ENCODE results near the gene FARP1. TPM values are rescaled to one million over a fixed set of nuclear protein-coding genes. Genes with fewer than 3 reads are reported as not detected.

Gene FARP1
- total and polyA plus RNA-seq, 2 of the 13 experiments (the other 11 are each of a cell fraction or from before 2014, with no cell fraction given), result 70.6 to 126 TPM

- no peak for TF ChIP-seq KAT7 (CRISPR knock-in tag; IDR thresholded peaks at IDR 0.05; ENCODE audit: borderline replicate concordance)
- no peak for TF ChIP-seq HOXD1 (CRISPR knock-in tag; IDR thresholded peaks at IDR 0.05)
- TF ChIP-seq MEIS2 (CRISPR knock-in tag; IDR thresholded peaks at IDR 0.05), result no peak
- TF ChIP-seq ZNF501 (CRISPR knock-in tag; IDR thresholded peaks at IDR 0.05), result no peak
- TF ChIP-seq ZNF12 (CRISPR knock-in tag; IDR thresholded peaks at IDR 0.05), result no peak
- TF ChIP-seq ZNF556 (CRISPR knock-in tag; IDR thresholded peaks at IDR 0.05; ENCODE audit: borderline replicate concordance), result peak; percentile 65; the same call in 1 of the 2 replicates
- TF ChIP-seq NBN (conservative IDR thresholded peaks at IDR 0.05), result no peak
- no peak for TF ChIP-seq ZNF782 (CRISPR knock-in tag; IDR thresholded peaks at IDR 0.05; ENCODE audit: borderline replicate concordance)
- no peak for TF ChIP-seq ZNF484 (CRISPR knock-in tag; IDR thresholded peaks at IDR 0.05; ENCODE audit: borderline replicate concordance, low read depth)
- TF ChIP-seq HOMEZ (CRISPR knock-in tag; IDR thresholded peaks at IDR 0.05; ENCODE audit: low read depth), result peak; percentile 51; the same call in 1 of the 2 replicates
- peak; percentile 73; the same call in 1 of the 2 replicates for TF ChIP-seq DPF2 (CRISPR knock-in tag; IDR thresholded peaks at IDR 0.05; ENCODE audit: borderline replicate concordance, low read depth)
- no peak for TF ChIP-seq ZC3H13 (CRISPR knock-in tag; IDR thresholded peaks at IDR 0.05)
- TF ChIP-seq EP300 (IDR thresholded peaks at IDR 0.05; ENCODE audit: low read depth in 2 of 2, low read length in 2 of 2), result peak in 1 of 2 experiments; percentile 82; a peak in 2 of 4 replicates
- peak; percentile 25; the same call in 1 of the 2 replicates for TF ChIP-seq EP300 (CRISPR knock-in tag; IDR thresholded peaks at IDR 0.05; ENCODE audit: borderline replicate concordance)
- peak; percentile 45; the same call in 1 of the 2 replicates for TF ChIP-seq FOXK1 (CRISPR knock-in tag; IDR thresholded peaks at IDR 0.05; ENCODE audit: borderline replicate concordance, low read depth)
- TF ChIP-seq RAD51 (IDR thresholded peaks at IDR 0.05; ENCODE audit: borderline replicate concordance), result no peak
- no peak for TF ChIP-seq ATF6 (CRISPR knock-in tag; conservative IDR thresholded peaks at IDR 0.05)
- TF ChIP-seq CERS6 (CRISPR knock-in tag; IDR thresholded peaks at IDR 0.05), result no peak
- no peak for TF ChIP-seq ZSCAN30 (CRISPR knock-in tag; IDR thresholded peaks at IDR 0.05)
- no peak for TF ChIP-seq ZNF367 (CRISPR knock-in tag; IDR thresholded peaks at IDR 0.05; ENCODE audit: borderline replicate concordance)
- no peak for TF ChIP-seq SMC3 (IDR thresholded peaks at IDR 0.05; ENCODE audit: low read length)
- TF ChIP-seq POGZ (CRISPR knock-in tag; IDR thresholded peaks at IDR 0.05), result peak; percentile 43
- no peak for TF ChIP-seq ZNF674 (CRISPR knock-in tag; IDR thresholded peaks at IDR 0.05; ENCODE audit: low read depth)
- TF ChIP-seq ZNF563 (CRISPR knock-in tag; IDR thresholded peaks at IDR 0.05), result no peak
- no peak for TF ChIP-seq HCFC1 (IDR thresholded peaks at IDR 0.05; ENCODE audit: low read depth, low read length)
- no peak for TF ChIP-seq ZSCAN20 (CRISPR knock-in tag; IDR thresholded peaks at IDR 0.05; ENCODE audit: borderline replicate concordance)
- TF ChIP-seq NFKBIZ (CRISPR knock-in tag; IDR thresholded peaks at IDR 0.05), result no peak
- no peak for TF ChIP-seq TCF12 (IDR thresholded peaks at IDR 0.05)
- TF ChIP-seq TCF12 (CRISPR knock-in tag; IDR thresholded peaks at IDR 0.05), result no peak
These were observed 103.8 kb downstream of the FARP1 start (continued) for GRCh38 chr13:98246538-98247172.

Data from HepG2 (cell line).